HG02610 (cell line): Measurements from ENCODE around the gene RPTOR.
"Not testable (repeated sequence)": the region's sequence is repeated elsewhere in the genome, so short reads cannot be mapped to it uniquely, and the experiment has no call there.

Experiments used
- ATAC-seq: cut with Tn5 transposase; IDR thresholded peaks from one replicate; pipeline ENCODE4 v1.9.1; 2021; ENCODE audit warnings: mild to moderate bottlenecking, moderate library complexity; ENCODE audit not compliant: unreplicated experiment

RPTOR gene

DNA sequence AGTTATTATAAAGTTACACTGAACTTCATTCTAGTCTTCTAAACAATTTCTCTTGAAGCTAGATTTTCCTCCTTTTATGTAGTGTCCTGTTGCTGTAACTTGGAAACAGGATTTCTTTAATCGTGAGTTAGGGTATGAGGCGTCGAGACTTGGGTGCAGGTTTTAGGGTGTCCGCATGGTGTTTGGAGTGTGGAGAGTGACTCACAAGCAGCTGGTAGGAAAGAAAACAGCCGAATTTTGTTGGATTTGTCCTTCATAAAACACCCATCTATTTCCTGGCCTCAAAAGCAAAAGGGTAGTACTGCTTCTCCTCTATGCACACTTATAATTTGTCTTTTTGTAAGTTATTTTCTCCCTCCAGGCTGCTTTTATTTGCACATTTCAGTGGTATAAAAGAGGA lies 1.6 kb downstream of the RPTOR start:
- ATAC-seq = no peak

- no peak for ATAC-seq
These were observed 7.9 kb downstream of the RPTOR start for GRCh38 chr17:80552523-80552922.

DNA sequence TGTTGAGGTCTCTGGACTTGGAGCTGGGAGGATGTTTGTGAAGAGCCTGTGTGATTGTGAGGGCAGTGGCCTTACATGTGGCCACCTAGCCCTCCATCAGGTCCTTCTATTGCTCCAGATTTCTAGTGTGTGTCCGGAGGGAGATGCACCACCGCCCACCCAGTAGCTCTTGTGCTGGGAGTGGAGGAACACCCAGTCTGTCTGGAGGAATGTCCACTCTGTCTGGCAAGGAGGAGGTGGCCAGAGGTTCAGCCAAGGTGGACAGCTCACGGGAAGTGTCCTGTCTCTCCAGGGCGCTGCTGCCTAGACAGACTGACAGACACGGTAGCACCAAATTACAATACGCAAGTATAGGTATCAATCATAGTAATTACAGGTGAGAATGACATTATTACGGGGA lies 10.6 kb downstream of the RPTOR start:
- no peak for ATAC-seq

DNA sequence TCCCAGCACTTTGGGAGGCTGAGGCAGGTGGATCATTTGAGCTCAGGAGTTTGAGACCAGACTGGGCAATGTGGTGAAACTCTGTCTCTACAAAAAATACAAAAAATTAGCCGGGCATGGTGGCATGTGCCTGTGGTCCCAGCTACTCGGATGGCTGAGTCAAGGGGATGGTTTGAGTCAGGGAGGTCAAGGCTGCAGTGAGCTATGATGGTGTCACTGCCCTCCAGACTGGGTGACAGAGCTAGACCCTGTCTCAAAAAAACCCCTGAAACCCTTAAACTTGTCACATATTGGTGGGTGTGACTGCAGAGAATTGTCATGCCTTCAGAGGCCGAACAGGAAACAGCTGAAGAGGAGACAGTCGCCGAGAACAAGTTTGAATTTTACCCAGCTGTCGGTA lies 13.4 kb downstream of the RPTOR start:
- ATAC-seq = no peak

DNA sequence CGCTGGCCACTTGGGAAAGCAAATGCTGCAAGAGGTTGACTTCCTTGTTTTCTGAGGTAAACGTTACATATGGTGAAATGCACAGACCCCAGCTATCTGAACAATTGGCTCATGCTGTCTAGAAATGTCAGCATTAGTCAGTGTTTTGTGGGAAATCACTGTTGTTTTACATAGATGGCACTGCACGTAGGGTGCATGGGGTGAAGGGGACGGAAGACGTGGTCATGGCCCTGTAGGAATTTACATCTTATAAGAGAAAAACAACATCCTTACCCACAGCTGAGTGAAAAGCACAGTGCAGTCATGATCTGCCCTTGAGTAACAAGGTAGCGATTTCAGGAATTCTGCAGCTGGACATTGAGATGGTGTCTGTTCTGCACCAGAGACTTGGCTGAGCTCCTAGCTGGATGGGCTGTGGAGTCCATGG lies 15.2 kb downstream of the RPTOR start:
- no peak for ATAC-seq

- no peak for ATAC-seq
These were observed 17.0 kb downstream of the RPTOR start for GRCh38 chr17:80561541-80562114.

DNA sequence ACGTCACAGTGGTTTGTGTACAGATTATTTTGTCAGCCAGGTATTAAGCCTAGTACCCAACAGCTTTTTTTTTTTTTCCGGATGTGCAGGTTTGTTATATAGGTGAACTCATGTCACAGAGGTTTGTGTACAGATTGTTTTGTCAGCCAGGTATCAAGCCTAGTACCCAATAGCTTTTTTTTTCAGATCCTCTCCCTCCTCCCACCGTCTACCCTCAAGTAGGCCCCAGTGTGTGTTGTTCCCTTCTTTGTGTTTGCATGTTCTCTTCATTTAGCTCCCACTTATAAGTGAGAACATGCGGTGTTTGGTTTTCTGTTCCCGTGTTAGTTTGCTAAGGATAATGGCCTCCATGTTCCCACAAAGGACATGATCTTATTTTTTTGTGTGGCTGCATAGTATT lies 19.9 kb downstream of the RPTOR start:
- ATAC-seq = no peak

DNA sequence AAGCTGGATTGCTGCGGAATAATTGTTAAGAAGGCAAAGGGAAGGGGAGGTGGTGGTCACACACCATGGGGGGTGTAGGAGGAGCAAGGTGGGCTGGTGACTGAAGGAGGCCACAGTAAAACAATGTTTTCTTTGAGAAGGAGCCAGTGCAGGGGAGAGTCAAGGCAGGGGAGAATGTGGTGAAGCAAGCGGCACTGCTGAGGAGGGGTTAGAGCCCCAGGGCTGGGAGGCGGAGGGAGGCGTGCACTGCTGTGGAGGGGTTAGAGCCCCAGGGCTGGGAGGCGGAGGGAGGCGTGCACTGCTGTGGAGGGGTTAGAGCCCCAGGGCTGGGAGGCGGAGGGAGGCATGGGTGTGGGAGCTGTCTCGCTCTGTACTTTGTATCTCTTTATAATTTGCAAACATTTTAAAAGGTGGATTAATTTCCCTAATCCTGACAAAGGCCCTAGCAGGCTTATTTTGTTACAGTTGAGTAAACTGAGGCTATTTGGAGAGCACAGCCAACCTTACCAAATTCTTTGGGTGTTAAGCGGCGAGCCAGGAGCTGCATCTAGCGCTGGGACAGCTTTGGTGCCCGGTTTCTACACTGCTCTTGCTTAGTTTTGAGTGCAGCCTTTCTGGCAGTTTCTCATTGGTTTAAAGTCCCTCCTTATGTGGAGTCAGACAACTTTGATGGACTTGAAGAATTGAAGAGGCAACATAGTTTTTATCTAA lies 20.9 kb downstream of the RPTOR start:
- ATAC-seq = no peak

- ATAC-seq = no peak
These were observed 21.4 kb downstream of the RPTOR start for GRCh38 chr17:80566054-80566400.

GRCh38 chr17:80568246-80568645 lies 23.6 kb downstream of the RPTOR start:
- no peak for ATAC-seq

DNA sequence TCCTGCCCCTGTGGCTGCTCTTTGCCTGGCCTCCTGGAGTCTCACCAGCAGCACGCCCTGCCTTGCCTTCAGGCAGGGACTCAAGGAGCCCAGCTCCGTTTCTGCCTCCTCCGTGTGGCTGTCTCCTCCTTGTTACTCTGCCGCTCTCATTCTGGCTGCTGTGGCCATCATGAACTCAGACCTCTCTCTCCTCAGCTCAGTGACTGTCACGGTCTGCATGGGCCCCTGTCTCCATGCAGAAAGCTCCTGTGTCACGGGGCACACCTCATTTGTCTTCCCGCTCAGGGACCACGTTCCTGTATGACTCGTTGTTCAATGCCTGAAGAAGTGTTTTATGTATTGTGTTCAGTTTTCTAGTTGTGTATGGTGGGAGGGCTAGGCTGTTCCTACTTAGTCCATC lies 25.3 kb downstream of the RPTOR start:
- no peak for ATAC-seq

- no peak for ATAC-seq
These were observed 29.1 kb downstream of the RPTOR start for GRCh38 chr17:80573701-80574100.

DNA sequence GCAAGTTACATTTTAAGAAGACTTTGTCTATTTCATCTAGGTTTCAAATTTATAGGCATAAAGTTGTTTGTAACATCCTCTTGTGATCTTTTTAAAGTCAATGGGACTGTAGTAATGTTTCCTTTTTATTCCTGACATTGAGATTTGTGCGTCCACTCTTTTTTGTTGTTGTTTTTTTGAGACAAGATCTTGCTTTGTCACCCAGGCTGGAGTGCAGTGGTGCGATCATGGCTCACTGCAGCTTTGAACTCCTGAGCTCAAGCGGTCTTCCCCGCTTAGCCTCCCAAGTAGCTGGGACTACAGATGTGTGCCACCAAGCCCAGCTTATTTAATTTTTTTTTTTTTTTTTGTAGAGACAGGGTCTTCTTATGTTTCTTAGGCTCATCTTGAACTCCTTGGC lies 29.9 kb downstream of the RPTOR start:
- ATAC-seq = no peak

- peak; percentile 75 for ATAC-seq
These were observed 30.6 kb downstream of the RPTOR start for GRCh38 chr17:80575057-80575875.

- ATAC-seq = no peak
These were observed 33.4 kb downstream of the RPTOR start for GRCh38 chr17:80577876-80578570.

- ATAC-seq = not testable (repeated sequence)
These were observed 34.2 kb downstream of the RPTOR start for GRCh38 chr17:80578668-80579388.

DNA sequence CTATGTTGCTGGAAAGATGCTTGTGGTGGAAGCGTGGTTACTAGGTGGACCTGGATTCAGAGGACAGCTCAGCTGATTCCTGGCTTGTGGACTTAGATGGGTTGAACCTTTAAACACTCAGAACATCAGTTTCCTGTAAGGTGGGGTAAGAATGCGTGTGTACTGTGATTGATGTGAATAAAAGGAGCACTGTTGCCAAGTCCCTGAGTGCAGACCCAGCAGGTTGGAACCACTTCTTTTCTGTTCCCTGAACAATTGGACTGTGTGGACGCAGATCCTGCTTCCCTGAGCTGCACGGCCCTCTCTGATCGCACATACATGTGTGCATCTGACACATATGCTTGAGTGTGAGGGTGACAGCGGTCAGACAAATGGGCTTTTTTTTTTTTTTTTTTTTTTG lies 37.5 kb downstream of the RPTOR start:
- ATAC-seq = no peak

DNA sequence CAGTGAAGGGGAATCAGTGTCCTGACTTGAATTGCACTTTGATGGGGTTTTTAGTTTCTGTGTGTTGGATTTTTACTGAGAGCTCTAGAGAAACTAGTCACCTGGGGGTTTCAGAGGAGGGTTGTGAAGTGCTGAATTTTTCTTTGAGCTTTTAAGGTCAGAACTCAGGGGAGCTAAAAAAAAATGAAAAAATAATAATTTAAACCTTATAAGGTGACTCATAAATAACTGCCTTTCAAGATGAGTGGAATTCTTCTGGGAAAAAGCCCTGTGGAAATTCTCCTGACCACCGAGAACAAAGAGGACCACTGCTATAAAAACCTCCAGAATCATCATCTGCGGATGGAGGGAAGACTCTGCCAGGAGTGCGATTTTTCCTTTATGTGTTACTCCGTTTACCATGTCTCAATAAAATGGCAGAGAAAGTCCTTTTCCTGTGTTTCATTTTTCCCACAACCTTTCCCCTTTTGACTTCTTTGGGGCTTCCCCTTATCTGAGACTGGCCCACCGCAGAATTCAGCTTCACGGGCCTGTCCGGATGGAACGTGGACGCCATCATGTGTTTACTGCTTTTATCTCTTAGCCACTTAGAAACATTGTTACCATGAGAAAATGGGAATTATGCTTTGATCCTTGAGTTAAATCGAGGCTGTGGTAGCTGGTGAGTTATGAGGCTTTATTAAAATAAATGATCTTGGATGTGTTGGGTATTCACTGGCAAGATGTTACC lies 39.7 kb downstream of the RPTOR start:
- ATAC-seq = no peak

- no peak for ATAC-seq
These were observed 41.5 kb downstream of the RPTOR start for GRCh38 chr17:80585890-80586845.
